ENCODE measurements around the gene HAP1. TPM values are rescaled to one million over a fixed set of nuclear protein-coding genes. Genes with fewer than 3 reads are reported as not detected.

Gene HAP1
- total RNA-seq, 1 donor from 2014 or later, result 0.45 TPM

DNA sequence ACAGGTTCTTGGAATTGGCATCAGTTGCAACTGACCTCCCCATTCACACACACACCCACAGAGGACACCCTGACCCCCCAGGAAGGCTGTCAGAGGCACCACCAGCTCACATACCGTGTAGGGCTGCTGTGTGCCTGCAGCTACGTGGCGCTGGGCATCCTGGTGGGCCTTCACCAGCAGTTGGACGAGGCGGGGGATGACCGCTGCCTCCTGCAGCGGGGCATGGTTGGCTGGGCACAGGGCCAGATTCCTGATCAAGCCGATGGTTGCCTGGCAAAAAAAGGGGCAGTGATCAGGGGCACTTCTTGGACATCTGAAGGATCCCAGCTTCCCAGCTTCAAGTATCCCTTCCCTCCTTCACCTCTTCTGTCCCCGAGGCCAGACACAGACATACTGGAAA, 24.2 kb upstream of the HAP1 start:
- Histone ChIP-seq H3K9ac (no peak overlapping the region), H2AFZ (replicated peaks) (no peak overlapping the region), H3K79me2 (ENCODE audit: low read depth) (no peaks in the 10 kb centered on the region), H4K20me1 (ENCODE audit: low read depth) (no peaks in the 10 kb centered on the region), H3K27me3 (no peaks in the 10 kb centered on the region), H3K27ac (no peak overlapping the region), H3F3A (ENCODE audit: low read depth) (no peaks in the 10 kb centered on the region), H3K4me1 (no peaks in the 10 kb centered on the region), H3K36me3 (no peaks in the 10 kb centered on the region), H3K9me3 (ENCODE audit: low read depth) (no peaks in the 10 kb centered on the region), H3K4me2 (no peak overlapping the region), H3K4me3 (no peak overlapping the region)
- Mint-ChIP-seq H3K27me3 (ENCODE audit: insufficient read depth, low read depth) (peaks cover 5% of the 10 kb centered on the region), H3K4me1 (no peaks in the 10 kb centered on the region), H3K9me3 (no peaks in the 10 kb centered on the region), H3K27ac (no peak overlapping the region), H3K36me3 (peaks cover 38% of the 10 kb centered on the region), H3K4me3 (no peak overlapping the region)
- TF ChIP-seq EZH2 (IDR thresholded peaks at IDR 0.05), result no peak
- TF ChIP-seq CTCF (IDR thresholded peaks at IDR 0.05), result no peak
- TF ChIP-seq EZH2phosphoT487 (IDR thresholded peaks at IDR 0.05), result no peak
- no peak for DNase-seq (ENCODE audit: low spot score)

DNA sequence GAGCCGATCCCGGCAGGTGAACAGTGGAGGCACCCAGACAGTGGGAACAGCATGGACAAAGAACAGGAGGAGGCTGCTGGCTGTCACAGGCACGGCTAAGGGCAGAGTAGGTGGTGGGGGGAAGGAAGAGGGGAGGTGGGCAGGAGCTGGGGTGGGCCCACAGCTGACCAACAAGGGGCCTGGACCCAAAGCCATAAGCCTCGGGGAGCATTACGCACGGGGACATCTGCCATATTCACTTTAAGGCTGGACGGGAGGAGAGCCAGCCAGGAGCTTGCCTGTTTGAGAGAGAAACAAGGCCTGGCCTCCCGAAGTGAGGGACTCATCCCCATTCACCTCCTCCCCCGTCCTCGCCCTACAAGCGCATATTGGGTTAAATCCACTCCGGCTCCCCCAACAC, 19.6 kb upstream of the HAP1 start:
- no peaks in the 10 kb centered on the region for H3K4me1 ChIP-seq
- Mint-ChIP-seq H3K4me1 (no peaks in the 10 kb centered on the region), H3K36me3 (peaks cover 14% of the 10 kb centered on the region), H3K27me3 (ENCODE audit: insufficient read depth, low read depth) (peaks cover 4% of the 10 kb centered on the region), H3K9me3 (no peaks in the 10 kb centered on the region), H3K27ac (no peak overlapping the region), H3K4me3 (no peak overlapping the region)
- H3K4me3 ChIP-seq, result no peak overlapping the region
- H3F3A ChIP-seq (ENCODE audit: low read depth), result peaks cover 9% of the 10 kb centered on the region
- H2AFZ ChIP-seq (replicated peaks), result no peak overlapping the region
- TF ChIP-seq EZH2phosphoT487 (IDR thresholded peaks at IDR 0.05), result no peak
- TF ChIP-seq EZH2 (IDR thresholded peaks at IDR 0.05), result no peak
- TF ChIP-seq CTCF (IDR thresholded peaks at IDR 0.05), result no peak
- no peak overlapping the region for H3K27ac ChIP-seq
- no peak for DNase-seq (ENCODE audit: low spot score)
- H3K36me3 ChIP-seq, result no peaks in the 10 kb centered on the region
- no peak overlapping the region for H3K4me2 ChIP-seq
- no peak overlapping the region for H3K9ac ChIP-seq
- no peaks in the 10 kb centered on the region for H3K79me2 ChIP-seq (ENCODE audit: low read depth)
- no peaks in the 10 kb centered on the region for H4K20me1 ChIP-seq (ENCODE audit: low read depth)
- H3K27me3 ChIP-seq, result no peaks in the 10 kb centered on the region
- no peaks in the 10 kb centered on the region for H3K9me3 ChIP-seq (ENCODE audit: low read depth)

DNA sequence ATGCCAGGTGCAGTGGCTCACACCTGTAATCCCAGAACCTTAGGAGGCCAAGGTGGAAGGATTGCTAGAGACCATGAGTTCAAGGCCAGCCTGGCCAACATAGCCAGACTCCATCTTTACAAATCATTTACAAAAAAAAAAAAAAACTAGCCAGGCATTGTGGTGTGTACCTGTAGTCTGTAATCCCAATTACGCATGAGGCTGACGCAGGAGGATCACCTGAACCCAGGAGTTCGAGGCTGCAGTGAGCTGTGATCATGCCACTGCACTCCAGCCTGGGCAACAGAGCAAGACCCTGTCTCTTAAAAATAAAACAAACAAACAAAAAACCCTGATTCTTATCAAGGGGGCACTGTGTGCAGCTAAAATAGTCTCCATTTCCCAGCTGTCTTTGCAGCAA, 16.8 kb upstream of the HAP1 start:
- Histone ChIP-seq H3K4me2 (no peak overlapping the region), H3F3A (ENCODE audit: low read depth) (peaks cover 9% of the 10 kb centered on the region), H3K9ac (no peak overlapping the region), H3K27me3 (no peaks in the 10 kb centered on the region), H3K79me2 (ENCODE audit: low read depth) (no peaks in the 10 kb centered on the region), H4K20me1 (ENCODE audit: low read depth) (no peaks in the 10 kb centered on the region), H3K36me3 (no peaks in the 10 kb centered on the region), H3K4me3 (no peak overlapping the region), H3K27ac (no peak overlapping the region), H3K4me1 (no peaks in the 10 kb centered on the region), H2AFZ (replicated peaks) (no peak overlapping the region), H3K9me3 (ENCODE audit: low read depth) (no peaks in the 10 kb centered on the region)
- Mint-ChIP-seq H3K4me3 (no peak overlapping the region), H3K27ac (no peak overlapping the region), H3K4me1 (no peaks in the 10 kb centered on the region), H3K27me3 (ENCODE audit: insufficient read depth, low read depth) (peaks cover 4% of the 10 kb centered on the region), H3K36me3 (peaks cover 6% of the 10 kb centered on the region), H3K9me3 (no peaks in the 10 kb centered on the region)
- TF ChIP-seq CTCF (IDR thresholded peaks at IDR 0.05), result no peak
- TF ChIP-seq EZH2 (IDR thresholded peaks at IDR 0.05), result no peak
- no peak for TF ChIP-seq EZH2phosphoT487 (IDR thresholded peaks at IDR 0.05)
- DNase-seq (ENCODE audit: low spot score), result no peak
